ENCODE results near the gene IGFBP4. TPM values are rescaled to one million over a fixed set of nuclear protein-coding genes. Genes with fewer than 3 reads are reported as not detected.

Gene IGFBP4
- total and polyA plus RNA-seq, 4 donors: 74.1 to 649 (median 238) TPM

GRCh38 chr17:40457369-40457768, 14.1 kb downstream of the IGFBP4 start:
- Histone ChIP-seq H3K27me3 (ENCODE audit: control insufficient read depth in 4 of 4, insufficient read depth in 4 of 4, low read length in 3 of 4) (no peaks in the 10 kb centered on the region), H3K4me3 (ENCODE audit: low read depth in 1 of 3, low read length in 3 of 3) (no peak overlapping the region), H3K4me1 (ENCODE audit: control insufficient read depth in 4 of 4, insufficient read depth in 4 of 4, low read length in 3 of 4) (peaks cover 8 to 94% (median 91%) of the 10 kb centered on the region in 4 donors), H3K27ac (ENCODE audit: low read depth in 1 of 2, low read length in 2 of 2) (peak overlapping the region; percentile 2 to 16), H3K9me3 (ENCODE audit: control insufficient read depth in 4 of 4, low read length in 3 of 4) (no peaks in the 10 kb centered on the region), H3K9ac (ENCODE audit: low read depth in 1 of 2, low read length in 2 of 2) (no peak overlapping the region), H3K36me3 (ENCODE audit: control insufficient read depth in 4 of 4, insufficient read depth in 3 of 4, low read depth in 1 of 4, low read length in 3 of 4) (peaks cover 19 to 50% (median 39%) of the 10 kb centered on the region in 4 donors)
- no peak for DNase-seq (ENCODE audit: low spot score)
- 90% methylated on average over 3 of the region's 3 CpGs for WGBS
- TF ChIP-seq YY1 (IDR thresholded peaks at IDR 0.05) (no peak), FOXA2 (IDR thresholded peaks at IDR 0.05) (no peak), NR2F2 (IDR thresholded peaks at IDR 0.05) (no peak), HNF4G (IDR thresholded peaks at IDR 0.05) (no peak), MAX (IDR thresholded peaks at IDR 0.05) (no peak)

- H3K27ac ChIP-seq (ENCODE audit: low read depth in 1 of 2, low read length in 2 of 2): no peak overlapping the region
- no peak overlapping the region for H3K4me3 ChIP-seq (ENCODE audit: low read depth in 1 of 3, low read length in 3 of 3)
- peaks cover 17 to 41% (median 37%) of the 10 kb centered on the region in 4 donors for H3K36me3 ChIP-seq (ENCODE audit: control insufficient read depth in 4 of 4, insufficient read depth in 3 of 4, low read depth in 1 of 4, low read length in 3 of 4)
- TF ChIP-seq SP1 (IDR thresholded peaks at IDR 0.05): no peak
- peak; percentile 14 for TF ChIP-seq ATF3 (IDR thresholded peaks at IDR 0.05)
- peak; percentile 32 for TF ChIP-seq NR2F2 (IDR thresholded peaks at IDR 0.05)
- TF ChIP-seq EGR1 (IDR thresholded peaks at IDR 0.05; ENCODE audit: low read depth in 2 of 2): peak in 1 of 2 donors; percentile 16
- peaks cover 6 to 95% (median 88%) of the 10 kb centered on the region in 4 donors for H3K4me1 ChIP-seq (ENCODE audit: control insufficient read depth in 4 of 4, insufficient read depth in 4 of 4, low read length in 3 of 4)
- no peak overlapping the region for H3K9ac ChIP-seq (ENCODE audit: low read depth in 1 of 2, low read length in 2 of 2)
- H3K9me3 ChIP-seq (ENCODE audit: control insufficient read depth in 4 of 4, low read length in 3 of 4): no peaks in the 10 kb centered on the region
- no peak for DNase-seq (ENCODE audit: low spot score)
- H3K27me3 ChIP-seq (ENCODE audit: control insufficient read depth in 4 of 4, insufficient read depth in 4 of 4, low read length in 3 of 4): no peaks in the 10 kb centered on the region
- WGBS: 65% methylated on average over 16 of the region's 16 CpGs
Observed at GRCh38 chr17:40457964-40458791, 14.9 kb downstream of the IGFBP4 start.

GRCh38 chr17:40458851-40459482, 15.7 kb downstream of the IGFBP4 start:
- no peak for TF ChIP-seq FOXA1 (IDR thresholded peaks at IDR 0.05)
- no peak for TF ChIP-seq HNF4A (conservative IDR thresholded peaks at IDR 0.05)
- no peak for TF ChIP-seq FOXA2 (IDR thresholded peaks at IDR 0.05)
- no peak for TF ChIP-seq TAF1 (conservative IDR thresholded peaks at IDR 0.05)
- no peak for TF ChIP-seq ZBTB33 (IDR thresholded peaks at IDR 0.05)
- no peak for TF ChIP-seq EGR1 (IDR thresholded peaks at IDR 0.05; ENCODE audit: low read depth in 2 of 2)
- no peak for TF ChIP-seq GABPA (IDR thresholded peaks at IDR 0.05 in 1 of 2, conservative IDR thresholded peaks at IDR 0.05 in 1 of 2)
- TF ChIP-seq SP1 (IDR thresholded peaks at IDR 0.05): no peak
- WGBS: 86% methylated on average over 12 of the region's 12 CpGs
- Histone ChIP-seq H3K9me3 (ENCODE audit: control insufficient read depth in 4 of 4, low read length in 3 of 4) (no peaks in the 10 kb centered on the region), H3K4me1 (ENCODE audit: control insufficient read depth in 4 of 4, insufficient read depth in 4 of 4, low read length in 3 of 4) (peaks cover 0 to 87% (median 81%) of the 10 kb centered on the region in 4 donors), H3K27ac (ENCODE audit: low read depth in 1 of 2, low read length in 2 of 2) (no peak overlapping the region), H3K4me3 (ENCODE audit: low read depth in 1 of 3, low read length in 3 of 3) (no peak overlapping the region), H3K36me3 (ENCODE audit: control insufficient read depth in 4 of 4, insufficient read depth in 3 of 4, low read depth in 1 of 4, low read length in 3 of 4) (peaks cover 11 to 34% (median 31%) of the 10 kb centered on the region in 4 donors), H3K9ac (ENCODE audit: low read depth in 1 of 2, low read length in 2 of 2) (no peak overlapping the region), H3K27me3 (ENCODE audit: control insufficient read depth in 4 of 4, insufficient read depth in 4 of 4, low read length in 3 of 4) (no peaks in the 10 kb centered on the region)
- no peak for DNase-seq (ENCODE audit: low spot score)

Measured in liver (tissue), 9 donors.